OCI-LY1 (cell line): ENCODE results near the gene ZSWIM3.

Experiments used
- CTCF ChIP-seq: fragments of 200-600 bp; sonication (generic), shearing (Covaris generic); IDR thresholded peaks from 2 replicates; pipeline ENCODE4 v1.5.1; 2017; ENCODE audit warnings: mild to moderate bottlenecking, antibody characterized with exemption, low read length, moderate library complexity, mixed read lengths
- EZH2 ChIP-seq: fragments of 200-600 bp; sonication (generic), shearing (Covaris generic); IDR thresholded peaks from 2 replicates; pipeline ENCODE4 v1.8.0; 2017; ENCODE audit warnings: borderline replicate concordance, mixed run types, mild to moderate bottlenecking, antibody characterized with exemption, low read length, moderate library complexity, mixed read lengths

DNA sequence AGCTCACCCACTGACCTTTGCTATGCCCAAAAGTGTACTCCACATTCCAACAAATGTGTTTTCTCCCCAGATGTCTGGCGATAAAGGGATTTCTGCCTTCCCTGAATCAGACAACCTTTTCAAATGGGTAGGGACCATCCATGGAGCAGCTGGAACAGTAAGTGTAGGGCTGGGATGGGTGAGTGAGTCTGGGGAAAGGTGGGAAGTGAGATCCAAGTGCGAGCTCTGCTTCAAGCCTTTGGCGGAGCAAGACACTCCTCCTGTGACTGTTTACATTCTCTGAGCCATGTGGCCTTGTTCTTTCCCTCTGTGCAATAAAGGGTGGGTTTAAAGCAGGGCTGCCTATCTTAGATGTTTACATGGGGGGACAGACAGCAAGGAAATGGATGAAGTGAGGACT, 43.1 kb upstream of the ZSWIM3 start:
- TF ChIP-seq CTCF (no peak), EZH2 (no peak)
